NCI-H82 treated with DMSO at 0.1 percent for 48 hours (cell line): ENCODE measurements around the gene HOXB6.

Experiments
- DNase-seq: peaks from one replicate; lab custom pipeline; 2025; ENCODE audit not compliant: unreplicated experiment; lab: John Stamatoyannopoulos, UW

HOXB6 gene

GRCh38 chr17:48568499-48569239, 36.1 kb downstream of the HOXB6 start:
- no peak for DNase-seq

GRCh38 chr17:48567646-48568354, 37.0 kb downstream of the HOXB6 start:
- no peak for DNase-seq

GRCh38 chr17:48567209-48567608, 37.6 kb downstream of the HOXB6 start:
- no peak for DNase-seq

GRCh38 chr17:48566717-48567116, 38.1 kb downstream of the HOXB6 start:
- no peak for DNase-seq

GRCh38 chr17:48565925-48566710, 38.7 kb downstream of the HOXB6 start:
- DNase-seq = no peak

- DNase-seq = no peak
Observed at GRCh38 chr17:48565022-48565554, 39.7 kb downstream of the HOXB6 start.

- no peak for DNase-seq
Observed at GRCh38 chr17:48564188-48565021, 40.4 kb downstream of the HOXB6 start.

GRCh38 chr17:48563867-48564187, 41.0 kb downstream of the HOXB6 start:
- DNase-seq = no peak

- no peak for DNase-seq
Observed at GRCh38 chr17:48563385-48563838, 41.4 kb downstream of the HOXB6 start.

- no peak for DNase-seq
Observed at GRCh38 chr17:48562934-48563333, 41.9 kb downstream of the HOXB6 start.

- no peak for DNase-seq
Observed at GRCh38 chr17:48561884-48562810, 42.6 kb downstream of the HOXB6 start.

- no peak for DNase-seq
Observed at GRCh38 chr17:48559840-48560817, 44.7 kb downstream of the HOXB6 start.

GRCh38 chr17:48559122-48559839, 45.5 kb downstream of the HOXB6 start:
- no peak for DNase-seq

GRCh38 chr17:48558831-48559121, 46.0 kb downstream of the HOXB6 start:
- no peak for DNase-seq

- no peak for DNase-seq
Observed at GRCh38 chr17:48558057-48558830, 46.5 kb downstream of the HOXB6 start.

GRCh38 chr17:48556576-48557401, 48.0 kb downstream of the HOXB6 start:
- DNase-seq = no peak

GRCh38 chr17:48556229-48556575, 48.6 kb downstream of the HOXB6 start:
- no peak for DNase-seq
